Activated T-cell treated with anti-CD3 and anti-CD28 coated beads for 24 hours (primary cell): Measurements from ENCODE around the gene STX1B.
"Not testable (repeated sequence)": the region's sequence is repeated elsewhere in the genome, so short reads cannot be mapped to it uniquely, and the experiment has no call there.

ENCODE experiments used
- DNase-seq: peaks from one replicate; pipeline ENCODE4 v3.0.0-alpha.2; 2020; ENCODE audit warnings: low read depth

Gene STX1B

GRCh38 chr16:31013292-31013691 is 2.9 kb upstream of the STX1B start:
- DNase-seq: not testable (repeated sequence)

GRCh38 chr16:31011815-31012214 is 1.4 kb upstream of the STX1B start:
- DNase-seq: not testable (repeated sequence)

- no peak for DNase-seq
These were observed 399 bp downstream of the STX1B start for GRCh38 chr16:31009894-31010584.

GRCh38 chr16:31009120-31009519 is 1.3 kb downstream of the STX1B start:
- no peak for DNase-seq

GRCh38 chr16:31008551-31008950 is 1.9 kb downstream of the STX1B start:
- DNase-seq: no peak

GRCh38 chr16:31008149-31008548 is 2.3 kb downstream of the STX1B start:
- DNase-seq: no peak

GRCh38 chr16:31007684-31008083 is 2.8 kb downstream of the STX1B start:
- DNase-seq: no peak

- DNase-seq: no peak
These were observed 3.8 kb downstream of the STX1B start for GRCh38 chr16:31006589-31006988.

GRCh38 chr16:31006086-31006385 is 4.4 kb downstream of the STX1B start:
- DNase-seq: no peak

GRCh38 chr16:31005350-31006085 is 4.9 kb downstream of the STX1B start:
- no peak for DNase-seq

GRCh38 chr16:31004658-31005057 is 5.8 kb downstream of the STX1B start:
- DNase-seq: no peak

- DNase-seq: no peak
These were observed 6.7 kb downstream of the STX1B start for GRCh38 chr16:31003744-31004143.

- no peak for DNase-seq
These were observed 7.5 kb downstream of the STX1B start for GRCh38 chr16:31002862-31003341.

- DNase-seq: no peak
These were observed 8.2 kb downstream of the STX1B start for GRCh38 chr16:31002250-31002700.

- no peak for DNase-seq
These were observed 8.8 kb downstream of the STX1B start for GRCh38 chr16:31001507-31002249.

GRCh38 chr16:31000671-31001382 is 9.6 kb downstream of the STX1B start:
- no peak for DNase-seq

- no peak for DNase-seq
These were observed 11.3 kb downstream of the STX1B start for GRCh38 chr16:30998852-30999761.

- DNase-seq: no peak
These were observed 12.4 kb downstream of the STX1B start for GRCh38 chr16:30997725-30998711.

GRCh38 chr16:30996985-30997724 is 13.3 kb downstream of the STX1B start:
- DNase-seq: peak; percentile 77
